IMR-90 (cell line): ENCODE measurements around the gene FRMD5. TPM values are rescaled to one million over a fixed set of nuclear protein-coding genes. Genes with fewer than 3 reads are reported as not detected.

Experiments
- ATAC-seq: fragments of 200-7000 bp; cut with Tn5 transposase; 2 replicates; pipeline ENCODE4 v1.9.1; 2020; ENCODE audit warnings: low read depth, mild to moderate bottlenecking, moderate library complexity
- BruUV-seq: library from RNA; stranded (reverse); fragments of 400-500 nt; replicated peaks from 2 replicates; lab custom pipeline; 2021; lab: Mats Ljungman, UMichigan
- CTCF ChIA-PET: fragments of 300-600 bp; formaldehyde crosslinking; extraction: SDS; loops from one replicate; lab custom pipeline; 2021; ENCODE audit warnings: antibody characterized with exemption; lab: Yijun Ruan, JAX
- POLR2A ChIA-PET: fragments of 300-600 bp; sonication (Branson Sonifier 250); formaldehyde crosslinking; loops from one replicate; lab custom pipeline; 2022; ENCODE audit warnings: antibody characterized with exemption; ENCODE audit not compliant: unreplicated experiment; lab: Charles Lee
- DNase-seq: peaks from one replicate; pipeline ENCODE4 v3.0.0; 2013
- H2AFZ ChIP-seq: replicated peaks from 2 replicates; pipeline ENCODE3; 2013; ENCODE audit warnings: low read length, mild to moderate bottlenecking; ENCODE audit not compliant: poor library complexity
- H2AK5ac ChIP-seq: 2 replicates; pipeline ENCODE4 v1.6.1; 2013; ENCODE audit warnings: low read depth, low read length, inconsistent platforms
- H2AK9ac ChIP-seq: replicated peaks from 2 replicates; pipeline ENCODE3; 2013; ENCODE audit warnings: mild to moderate bottlenecking, low read depth, low read length, moderate library complexity; ENCODE audit not compliant: poor library complexity
- H2BK120ac ChIP-seq: 2 replicates; pipeline ENCODE4 v1.6.1; 2013; ENCODE audit warnings: low read depth, low read length, inconsistent platforms
- H2BK15ac ChIP-seq: 3 replicates; pipeline ENCODE4 v1.6.1; 2013; ENCODE audit warnings: low read depth, low read length, inconsistent platforms
- H2BK20ac ChIP-seq: 2 replicates; pipeline ENCODE4 v1.6.1; 2013; ENCODE audit warnings: low read depth, mild to moderate bottlenecking, inconsistent platforms, low read length, moderate library complexity
- H2BK5ac ChIP-seq: 2 replicates; pipeline ENCODE4 v1.6.1; 2013; ENCODE audit warnings: mild to moderate bottlenecking, low read depth, low read length, inconsistent platforms; ENCODE audit not compliant: poor library complexity, severe bottlenecking
- H3K14ac ChIP-seq: replicated peaks from 2 replicates; pipeline ENCODE4 v1.6.1; 2013; ENCODE audit warnings: low read depth, low read length, inconsistent platforms
- H3K18ac ChIP-seq: 2 replicates; pipeline ENCODE4 v1.6.1; 2013; ENCODE audit warnings: low read depth, low read length, control low read depth
- H3K23ac ChIP-seq: 2 replicates; pipeline ENCODE4 v1.6.1; 2013; ENCODE audit warnings: low read depth, low read length, inconsistent platforms
- H3K27ac ChIP-seq: 2 replicates; pipeline ENCODE4 v1.5.1; 2013; ENCODE audit warnings: mild to moderate bottlenecking, control low read depth, low read length; ENCODE audit not compliant: insufficient read depth
- H3K27me3 ChIP-seq: 2 replicates; pipeline ENCODE4 v1.6.1; 2013; ENCODE audit warnings: low read length; ENCODE audit not compliant: control insufficient read depth, insufficient read depth
- H3K36me3 ChIP-seq: 2 replicates; pipeline ENCODE4 v1.6.1; 2013; ENCODE audit warnings: low read length, mixed read lengths; ENCODE audit not compliant: control insufficient read depth, insufficient read depth
- H3K4ac ChIP-seq: 2 replicates; pipeline ENCODE4 v1.6.1; 2013; ENCODE audit warnings: low read depth, low read length, inconsistent platforms
- H3K4me1 ChIP-seq: 2 replicates; pipeline ENCODE4 v1.6.1; 2013; ENCODE audit warnings: low read length, mixed read lengths; ENCODE audit not compliant: control insufficient read depth, insufficient read depth
- H3K4me2 ChIP-seq: 2 replicates; pipeline ENCODE4 v1.6.1; 2013; ENCODE audit warnings: low read depth, mild to moderate bottlenecking, control low read depth, low read length, moderate library complexity
- H3K4me3 ChIP-seq: 2 replicates; pipeline ENCODE4 v1.5.1; 2013; ENCODE audit warnings: low read depth, mild to moderate bottlenecking, control low read depth, low read length, moderate library complexity; ENCODE audit not compliant: insufficient read depth
- H3K56ac ChIP-seq: 2 replicates; pipeline ENCODE4 v1.6.1; 2013; ENCODE audit warnings: low read length, inconsistent platforms; ENCODE audit not compliant: insufficient read depth; ENCODE audit errors: extremely low read depth
- H3K79me1 ChIP-seq, 2 experiments: 2 replicates each; pipeline ENCODE4 v1.6.1; 2013; ENCODE audit warnings: low read length in 2 of 2, inconsistent platforms in 1 of 2, low read depth in 1 of 2
- H3K9ac ChIP-seq: 2 replicates; pipeline ENCODE4 v1.6.1; 2013; ENCODE audit warnings: low read depth, low read length, control low read depth
- H3K9me1 ChIP-seq: 2 replicates; pipeline ENCODE4 v1.6.1; 2013; ENCODE audit warnings: low read length, inconsistent platforms; ENCODE audit not compliant: insufficient read depth
- H3K9me3 ChIP-seq: 2 replicates; pipeline ENCODE4 v1.6.1; 2013; ENCODE audit warnings: low read length; ENCODE audit not compliant: control insufficient read depth, insufficient read depth
- H4K20me1 ChIP-seq: 2 replicates; pipeline ENCODE4 v1.6.1; 2013; ENCODE audit warnings: low read length, inconsistent platforms; ENCODE audit not compliant: insufficient read depth
- H4K5ac ChIP-seq: 2 replicates; pipeline ENCODE4 v1.6.1; 2013; ENCODE audit warnings: mild to moderate bottlenecking, low read depth, low read length, control low read depth
- H4K8ac ChIP-seq, 2 experiments: 2 replicates each; pipeline ENCODE4 v1.6.1; 2013; ENCODE audit warnings: low read depth in 2 of 2, low read length in 2 of 2, control low read depth in 1 of 2, inconsistent platforms in 1 of 2
- H4K91ac ChIP-seq: 2 replicates; pipeline ENCODE4 v1.6.1; 2013; ENCODE audit warnings: low read depth, low read length, inconsistent platforms; ENCODE audit not compliant: insufficient read depth
- BHLHE40 ChIP-seq: fragments of 150-350 bp; IDR thresholded peaks from 2 replicates; pipeline ENCODE4 v1.6.1; 2016; ENCODE audit warnings: mild to moderate bottlenecking, low read depth, low read length
- WGBS, 2 experiments: methylation state at CpG; one replicate each; pipeline versions ENCODE4 v1.1.5 to v1.1.7; 2013; ENCODE audit warnings: missing lambda C conversion rate in 2 of 2; ENCODE audit not compliant: insufficient read length in 1 of 2; ENCODE audit errors: extremely low coverage in 2 of 2; 5-methylcytosine and 5-hydroxymethylcytosine counted together
- dilution Hi-C: fragments of 300-500 bp; cut with HindIII; formaldehyde crosslinking; loops from one replicate; pipeline ENCODE4 v1.14.3; 2018; ENCODE audit warnings: low sequenced_read_pairs; ENCODE audit not compliant: unreplicated experiment
- in situ Hi-C: fragments of 300-500 bp; cut with MboI; formaldehyde crosslinking; loops from 3 replicates; pipeline ENCODE4 v1.14.3; 2019; ENCODE audit warnings: low sequenced_read_pairs, inconsistent platforms, mixed read lengths
- intact Hi-C: fragments of 100-400 bp; cut with micrococcal nuclease; formaldehyde crosslinking; loops from 2 replicates; pipeline ENCODE4 v1.10.0; 2022
- polyA plus RNA-seq, 3 experiments: library from polyadenylated mRNA; depleted of rRNA; stranded (reverse); fragments of >200 nt; gene quantifications; 2 replicates each; pipeline ENCODE4 v1.2.3, GENCODE V29; 2012; ENCODE audit warnings: low replicate concordance in 1 of 3
- total RNA-seq: library from RNA; depleted of rRNA; stranded (reverse); fragments of >200 nt; gene quantifications from 2 replicates; pipeline ENCODE4 v1.2.3, GENCODE V29; 2012

The FRMD5 gene
- total and polyA plus RNA-seq, 2 of the 4 experiments (the other 2 are of a cell fraction): 4.1 to 5.4 TPM

- Histone ChIP-seq H2BK15ac (no peak overlapping the region), H3K79me1 (no peaks in the 10 kb centered on the region), H2AFZ (no peak overlapping the region), H3K18ac (no peak overlapping the region), H3K4me2 (no peak overlapping the region), H3K9me3 (no peaks in the 10 kb centered on the region), H4K20me1 (no peaks in the 10 kb centered on the region; the same call in 1 of the 2 replicates), H2BK20ac (no peak overlapping the region), H3K14ac (no peak overlapping the region), H4K5ac (no peak overlapping the region), H3K56ac (no peak overlapping the region), H4K91ac (no peak overlapping the region), H3K27ac (no peak overlapping the region), H3K9ac (no peak overlapping the region), H2BK5ac (no peak overlapping the region), H3K36me3 (no peaks in the 10 kb centered on the region), H3K4me3 (no peak overlapping the region), H3K9me1 (peaks cover 4% of the 10 kb centered on the region; the same call in 1 of the 2 replicates), H3K4ac (no peak overlapping the region), H3K23ac (no peak overlapping the region), H2AK9ac (no peak overlapping the region), H3K27me3 (no peaks in the 10 kb centered on the region), H3K4me1 (peaks cover 1% of the 10 kb centered on the region; the same call in 1 of the 2 replicates), H4K8ac (no peak overlapping the region), H2BK120ac (no peak overlapping the region), H2AK5ac (no peak overlapping the region)
- no peak for ATAC-seq
- TF ChIP-seq BHLHE40: no peak
- ChIA-PET CTCF (no interaction called here), POLR2A (no interaction called here)
- intact Hi-C loops: no loop called here
- DNase-seq: no peak
- BruUV-seq: no TSS peak
- no CpG with 5 or more reads among the region's 3 CpGs for WGBS, 2 experiments
- dilution Hi-C loops: no loop called here
- in situ Hi-C loops: no loop called here
Measured at GRCh38 chr15:43889042-43889441, 306.0 kb downstream of the FRMD5 start.
